Inferior parietal cortex (tissue), 1 donor: ENCODE measurements around the gene ADCY7.

Source experiments
- DNase-seq: peaks from one replicate; pipeline ENCODE4 v3.0.0-alpha.2; 2016; ENCODE audit errors: extremely low spot score

ADCY7 gene

DNA sequence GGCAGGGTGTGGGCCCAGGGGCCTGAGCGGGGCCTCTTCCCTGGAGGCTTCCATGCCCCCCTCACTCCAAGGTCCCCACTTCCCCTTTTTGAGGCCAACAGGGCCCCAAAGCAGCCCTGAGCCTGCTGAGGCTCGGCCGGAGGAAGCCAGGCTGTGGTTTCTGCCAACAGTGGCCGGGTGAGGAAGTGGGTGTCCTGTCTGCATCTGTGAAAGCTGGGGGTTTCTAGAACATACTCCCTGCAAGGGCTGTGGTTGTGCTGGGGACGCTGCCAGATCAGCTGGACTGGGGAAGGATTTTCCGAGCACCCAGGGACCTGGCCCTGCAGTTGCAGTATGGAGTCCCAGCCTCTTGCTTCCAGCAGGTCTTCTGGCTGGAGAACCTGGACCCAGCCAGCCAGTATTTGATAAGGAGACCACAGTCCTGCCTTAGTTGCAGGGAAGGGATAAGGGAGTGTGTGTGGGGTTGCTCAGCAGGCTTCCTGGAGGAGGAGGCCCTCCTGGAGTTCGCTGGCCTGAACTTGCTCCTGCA, 15.7 kb downstream of the ADCY7 start:
- peak; percentile 16 for DNase-seq

DNA sequence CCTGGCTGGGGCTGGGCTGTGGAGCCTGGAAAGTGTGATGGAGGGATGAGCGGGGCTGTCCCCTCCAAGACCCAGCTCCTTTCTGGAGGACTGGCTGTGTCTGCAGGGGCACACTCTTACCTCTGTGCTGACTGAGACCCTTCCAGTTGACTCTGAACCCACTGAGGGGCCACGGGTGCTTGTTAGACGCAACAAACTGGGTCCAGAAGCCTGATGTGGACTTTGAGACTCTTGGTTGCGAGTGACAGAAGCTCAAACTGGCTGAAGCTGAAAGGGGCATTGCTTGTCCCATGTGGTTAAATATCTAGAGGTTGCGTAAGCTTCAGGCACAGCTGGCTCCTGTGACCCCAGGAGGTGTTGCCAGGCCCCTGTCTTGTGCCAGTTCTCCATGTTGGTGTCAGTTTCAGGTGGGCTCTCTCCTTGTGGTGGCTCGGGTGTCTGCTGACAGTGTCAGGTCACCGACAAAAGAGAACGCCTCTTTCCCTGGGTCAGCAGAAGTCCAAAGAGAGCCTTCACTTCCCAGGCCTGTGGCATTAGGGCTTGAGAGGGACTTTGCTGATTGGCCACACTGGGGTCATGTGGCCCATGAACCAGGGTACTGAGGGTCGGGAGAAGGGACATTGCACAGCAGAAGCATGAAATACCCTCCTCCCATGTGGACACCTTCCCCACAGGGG, 16.7 kb downstream of the ADCY7 start:
- no peak for DNase-seq

DNA sequence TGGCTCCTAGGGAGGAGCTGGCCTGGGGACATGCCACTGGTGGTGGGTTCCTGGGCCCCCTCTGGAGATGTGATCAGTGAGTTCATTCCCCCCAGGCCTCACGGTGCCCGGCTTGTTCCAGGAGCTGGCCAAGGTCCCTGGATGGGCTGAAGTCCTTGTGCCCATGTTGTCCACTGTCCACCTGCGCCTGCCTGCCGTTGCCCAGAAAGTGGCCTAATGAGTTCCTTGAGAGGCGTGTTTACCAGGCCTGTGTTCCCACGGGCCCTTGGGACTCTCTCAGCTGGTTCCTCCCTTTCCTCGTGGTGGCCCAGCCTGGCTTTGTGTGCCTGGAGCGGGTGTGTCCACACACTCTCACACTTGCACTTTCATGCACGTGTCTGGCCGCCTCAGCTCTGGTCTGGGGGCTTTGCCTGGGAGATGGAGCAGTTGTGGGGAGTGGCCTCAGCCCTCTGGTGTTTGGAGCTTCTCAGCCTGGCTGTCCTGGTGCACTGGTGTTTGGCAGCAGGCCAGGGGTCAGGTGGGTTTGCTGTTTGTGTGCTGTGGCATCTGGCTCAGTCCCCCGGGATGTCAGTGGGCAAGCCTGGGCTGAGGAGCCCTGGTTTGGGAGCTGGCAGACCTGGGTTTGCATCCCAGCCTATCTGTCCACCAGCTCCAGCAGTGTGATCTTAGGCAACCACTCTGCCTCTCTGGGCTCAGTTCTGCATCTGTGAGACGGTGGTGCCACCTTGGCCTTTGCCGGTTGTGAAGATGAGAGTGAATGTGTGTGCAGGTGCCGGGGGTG, 18.0 kb downstream of the ADCY7 start:
- DNase-seq = no peak

DNA sequence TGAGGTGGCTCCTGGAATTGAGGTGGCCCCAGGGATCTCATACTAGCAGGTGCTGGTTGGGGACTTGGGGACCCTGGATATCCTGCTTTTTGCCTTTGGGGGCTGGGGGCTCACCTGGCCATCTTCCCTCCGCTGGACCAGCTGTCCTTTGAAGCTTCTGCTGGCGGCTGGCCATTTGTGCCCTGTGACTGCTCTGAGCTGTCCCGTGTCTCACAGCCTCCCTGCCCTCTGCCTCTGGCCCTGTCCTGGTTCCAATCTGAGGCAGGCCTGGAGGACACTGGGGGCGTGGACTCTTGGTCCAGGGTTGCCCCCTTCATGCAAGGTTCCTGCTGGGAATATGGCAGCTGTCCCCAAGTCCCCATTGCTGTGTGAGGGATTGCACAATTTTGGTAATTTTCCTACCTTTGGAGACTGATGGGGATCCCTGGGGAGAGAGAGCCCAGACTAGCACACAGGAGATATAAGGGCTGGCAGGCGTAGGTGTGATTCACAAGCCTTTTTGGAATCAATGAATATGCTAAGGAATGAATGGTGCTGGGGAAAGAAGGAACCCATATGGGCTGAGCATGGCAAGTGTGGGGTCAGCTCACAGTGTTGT, 19.2 kb downstream of the ADCY7 start:
- DNase-seq = no peak

DNA sequence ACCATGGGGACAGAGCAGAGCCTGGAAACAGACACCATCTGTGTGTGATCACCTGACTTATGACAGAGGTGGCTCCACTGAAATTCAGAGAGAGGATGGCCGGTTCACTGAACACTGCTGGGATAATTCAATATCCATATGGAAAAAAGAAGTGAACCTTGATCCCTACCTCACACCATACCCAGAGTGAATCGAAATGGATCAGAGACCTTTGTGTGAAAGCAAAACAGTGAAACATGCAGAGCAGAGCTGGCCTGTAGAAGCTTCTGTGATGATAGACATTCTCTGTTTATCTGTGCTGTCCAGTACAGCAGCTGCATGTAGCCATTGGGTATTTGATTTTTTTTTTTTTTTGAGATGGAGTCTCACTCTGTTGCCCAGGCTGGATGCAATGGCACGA, 20.3 kb downstream of the ADCY7 start:
- no peak for DNase-seq

DNA sequence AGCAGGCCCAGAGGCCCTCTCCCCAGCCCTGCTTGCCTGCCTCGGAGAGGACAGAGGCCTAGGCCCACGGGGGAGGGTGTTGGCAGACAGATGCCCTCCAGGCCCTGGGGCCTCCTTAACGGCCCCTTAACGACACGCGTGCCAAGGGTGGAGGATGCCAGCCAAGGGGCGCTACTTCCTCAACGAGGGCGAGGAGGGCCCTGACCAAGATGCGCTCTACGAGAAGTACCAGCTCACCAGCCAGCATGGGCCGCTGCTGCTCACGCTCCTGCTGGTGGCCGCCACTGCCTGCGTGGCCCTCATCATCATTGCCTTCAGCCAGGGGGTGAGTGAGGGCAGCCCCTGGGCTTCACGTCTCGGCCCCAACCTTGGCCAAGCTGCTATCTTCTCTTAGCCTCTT, 21.7 kb downstream of the ADCY7 start:
- DNase-seq = no peak

DNA sequence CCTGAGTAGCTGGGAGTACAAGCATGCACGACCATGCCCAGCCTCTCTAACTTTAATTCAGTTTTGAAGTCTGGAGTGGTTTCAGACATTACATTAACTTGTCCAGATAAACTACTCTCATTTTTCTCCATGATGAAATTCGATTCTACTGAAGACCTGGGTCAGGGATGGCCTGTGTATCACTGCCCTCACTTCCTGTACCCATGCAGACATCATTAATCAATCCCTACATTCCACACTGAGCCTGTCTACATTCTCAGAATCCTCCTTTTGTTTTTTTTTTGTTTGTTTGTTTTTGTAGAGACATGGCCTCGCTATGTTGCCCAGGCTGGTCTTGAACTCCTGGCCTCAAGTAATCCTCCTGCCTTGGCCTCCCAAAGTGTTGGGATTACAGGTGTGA, 22.6 kb downstream of the ADCY7 start:
- DNase-seq = no peak

DNA sequence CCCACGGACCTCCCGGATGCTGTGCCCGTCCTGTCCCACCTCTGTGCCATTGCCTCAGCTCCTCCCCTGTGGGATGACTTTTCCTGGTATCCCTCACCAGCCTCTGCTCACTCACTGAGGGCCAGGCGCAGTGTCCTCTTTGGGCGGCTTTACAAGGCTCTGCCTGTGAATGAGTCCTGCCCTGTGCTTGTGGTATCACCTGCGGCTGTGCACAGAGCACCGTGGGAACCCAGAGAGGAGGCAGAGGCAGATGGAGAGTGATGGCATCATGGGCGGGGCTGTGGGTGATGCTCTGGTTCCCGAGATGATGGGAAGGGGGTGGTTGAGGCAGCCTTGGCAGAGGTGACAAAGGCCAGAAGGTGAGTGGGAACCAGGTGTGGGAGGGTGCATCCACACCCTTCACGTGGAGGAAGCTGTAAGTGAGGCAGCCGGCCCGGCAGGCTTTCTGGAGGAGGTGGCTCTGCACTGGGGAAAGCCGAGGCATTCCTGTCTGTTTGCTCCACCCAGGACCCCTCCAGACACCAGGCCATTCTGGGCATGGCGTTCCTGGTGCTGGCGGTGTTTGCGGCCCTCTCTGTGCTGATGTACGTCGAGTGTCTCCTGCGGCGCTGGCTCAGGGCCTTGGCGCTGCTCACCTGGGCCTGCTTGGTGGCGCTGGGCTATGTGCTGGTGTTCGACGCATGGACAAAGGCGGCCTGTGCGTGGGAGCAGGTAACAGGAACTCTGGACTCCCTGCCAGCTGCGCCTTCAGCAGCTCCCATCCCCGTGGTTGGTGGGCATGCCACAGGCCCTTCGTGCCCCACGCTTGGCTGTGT, 23.8 kb downstream of the ADCY7 start:
- DNase-seq = no peak

DNA sequence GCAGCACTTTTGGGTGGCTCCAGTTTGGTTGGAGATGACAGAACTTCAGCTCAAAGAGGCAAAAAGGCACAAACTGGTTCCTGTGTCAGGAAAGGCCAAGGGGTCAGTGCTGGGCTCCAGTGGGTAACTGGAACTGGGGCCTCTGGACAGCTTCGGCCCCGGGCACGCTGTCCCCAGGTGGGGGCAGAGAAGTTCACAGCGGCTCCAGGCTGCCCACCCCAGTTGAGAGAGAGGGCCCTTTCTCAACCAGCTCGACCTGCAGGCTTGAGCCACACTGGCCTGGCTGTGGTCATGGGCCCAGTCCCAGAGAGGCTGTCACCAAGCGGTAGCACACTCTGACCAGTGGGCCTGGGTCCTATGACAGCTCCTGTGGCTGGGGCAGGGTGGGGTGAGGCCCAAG, 24.5 kb downstream of the ADCY7 start:
- no peak for DNase-seq

DNA sequence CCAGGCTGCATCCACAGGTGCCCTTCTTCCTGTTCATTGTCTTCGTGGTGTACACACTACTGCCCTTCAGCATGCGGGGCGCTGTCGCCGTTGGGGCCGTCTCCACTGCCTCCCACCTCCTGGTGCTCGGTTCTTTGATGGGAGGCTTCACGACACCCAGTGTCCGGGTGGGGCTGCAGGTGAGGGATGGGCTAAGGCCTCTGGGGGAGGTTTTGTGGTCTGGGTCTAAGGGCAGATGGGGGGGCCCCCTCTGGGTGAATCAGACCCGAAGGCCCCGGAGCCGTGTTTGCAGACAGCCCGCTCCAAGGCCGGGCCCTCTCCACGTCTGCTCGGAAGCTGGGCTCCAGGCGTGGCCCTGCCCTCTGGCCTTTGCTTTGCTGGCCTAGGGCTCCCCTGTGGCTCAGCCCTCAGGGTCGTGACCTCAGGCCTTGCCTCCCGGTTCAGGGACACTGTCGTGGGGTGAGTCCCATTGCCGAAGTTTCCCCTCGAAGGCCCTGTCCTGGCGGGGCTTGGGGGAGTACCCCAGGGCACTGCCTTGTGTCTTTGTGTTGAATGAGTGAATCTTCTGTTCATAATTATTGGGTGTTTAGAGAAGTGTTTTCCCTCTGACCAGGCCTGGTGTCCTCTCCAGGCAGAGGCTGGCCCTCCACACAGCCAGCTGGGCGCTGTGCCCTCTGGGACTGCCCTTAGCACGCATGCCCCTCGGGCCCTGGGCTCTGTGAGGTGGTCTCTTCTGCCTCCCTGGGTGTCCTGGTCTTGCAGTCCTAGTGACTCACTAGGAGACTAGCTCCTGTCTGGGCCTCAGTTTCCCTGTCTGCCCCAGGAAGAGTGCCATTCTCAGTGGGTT, 25.6 kb downstream of the ADCY7 start:
- DNase-seq = no peak

DNA sequence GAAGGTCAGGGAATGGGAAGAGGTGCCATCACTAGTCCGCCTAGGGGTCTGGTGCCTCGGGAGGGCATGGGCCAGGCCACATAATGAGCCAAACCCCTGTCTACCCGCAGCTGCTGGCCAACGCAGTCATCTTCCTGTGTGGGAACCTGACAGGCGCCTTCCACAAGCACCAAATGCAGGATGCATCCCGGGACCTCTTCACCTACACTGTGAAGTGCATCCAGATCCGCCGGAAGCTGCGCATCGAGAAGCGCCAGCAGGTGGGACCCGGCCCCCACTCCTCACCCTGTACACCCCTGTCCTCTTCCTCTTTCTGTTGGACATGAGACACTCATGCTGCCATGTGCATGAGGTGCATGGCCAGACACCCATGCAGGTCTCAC, 26.2 kb downstream of the ADCY7 start:
- DNase-seq = no peak

DNA sequence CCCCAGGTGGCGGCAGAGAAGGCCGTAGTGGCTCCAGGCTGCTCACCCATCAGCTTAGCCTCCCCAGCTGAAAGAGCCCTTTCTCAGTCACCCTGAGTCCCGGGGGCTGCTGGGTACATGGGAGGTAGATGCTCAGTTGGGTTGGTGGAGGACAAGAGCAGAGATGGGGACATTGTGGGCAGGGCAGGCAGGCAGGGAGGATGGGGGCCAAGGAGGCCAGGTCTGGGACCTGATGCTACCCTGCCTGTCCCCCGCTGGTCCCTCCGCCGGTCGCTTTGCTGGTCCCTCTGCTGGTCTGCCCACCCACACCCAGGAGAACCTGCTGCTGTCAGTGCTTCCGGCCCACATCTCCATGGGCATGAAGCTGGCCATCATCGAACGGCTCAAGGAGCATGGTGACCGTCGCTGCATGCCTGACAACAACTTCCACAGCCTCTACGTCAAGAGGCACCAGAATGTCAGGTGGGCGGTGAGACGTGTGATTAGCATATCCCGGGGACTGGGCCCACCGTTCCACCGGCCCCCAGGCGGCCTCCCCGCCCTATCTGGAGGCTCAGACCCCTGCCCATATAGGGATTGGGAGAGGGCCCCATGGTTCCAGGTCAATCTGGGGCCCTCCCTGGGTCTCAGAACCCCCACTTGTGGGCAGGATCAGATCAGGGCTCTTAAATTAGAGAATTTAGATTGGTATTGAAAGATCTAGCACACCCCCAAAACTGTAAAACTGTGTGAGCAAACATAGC, 26.9 kb downstream of the ADCY7 start:
- DNase-seq = no peak

DNA sequence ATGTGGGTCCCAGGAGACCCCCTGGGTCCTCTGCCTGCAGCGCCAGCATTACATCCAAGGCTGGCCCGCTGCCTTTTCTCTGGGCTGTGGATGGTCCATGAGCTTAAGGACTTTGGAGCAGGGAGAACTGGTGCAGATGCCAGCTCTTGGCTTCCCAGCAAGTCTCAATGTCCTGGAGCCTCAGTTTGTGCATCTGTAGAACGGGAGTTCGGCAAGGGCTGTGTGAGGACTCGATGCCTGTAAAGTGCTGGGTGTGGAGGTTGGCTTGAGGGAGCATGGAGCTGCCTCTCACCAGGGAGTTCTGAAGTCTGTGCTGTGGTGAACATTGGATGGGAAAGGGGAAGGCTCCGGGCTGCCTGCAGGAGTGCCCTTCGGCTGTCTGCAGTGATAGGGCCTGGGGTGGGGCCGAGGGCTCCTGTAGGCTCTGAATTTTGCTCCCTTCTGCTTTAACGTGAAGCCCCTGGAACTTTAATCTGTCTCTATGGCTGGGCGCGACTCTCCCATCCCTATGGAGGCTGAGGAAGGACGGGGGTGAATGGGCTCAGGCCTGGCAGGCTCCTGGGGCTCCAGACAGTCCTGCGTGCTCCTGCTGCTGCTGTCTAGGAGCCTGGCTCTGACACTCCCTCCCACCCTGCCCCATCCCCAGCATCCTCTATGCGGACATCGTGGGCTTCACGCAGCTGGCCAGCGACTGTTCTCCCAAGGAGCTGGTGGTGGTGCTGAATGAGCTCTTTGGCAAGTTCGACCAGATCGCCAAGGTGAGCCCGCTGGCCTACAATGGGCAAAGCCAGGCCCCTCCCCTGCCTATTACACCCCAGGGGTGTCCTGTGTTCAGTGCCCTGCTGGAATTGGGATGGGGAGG, 27.9 kb downstream of the ADCY7 start:
- no peak for DNase-seq

DNA sequence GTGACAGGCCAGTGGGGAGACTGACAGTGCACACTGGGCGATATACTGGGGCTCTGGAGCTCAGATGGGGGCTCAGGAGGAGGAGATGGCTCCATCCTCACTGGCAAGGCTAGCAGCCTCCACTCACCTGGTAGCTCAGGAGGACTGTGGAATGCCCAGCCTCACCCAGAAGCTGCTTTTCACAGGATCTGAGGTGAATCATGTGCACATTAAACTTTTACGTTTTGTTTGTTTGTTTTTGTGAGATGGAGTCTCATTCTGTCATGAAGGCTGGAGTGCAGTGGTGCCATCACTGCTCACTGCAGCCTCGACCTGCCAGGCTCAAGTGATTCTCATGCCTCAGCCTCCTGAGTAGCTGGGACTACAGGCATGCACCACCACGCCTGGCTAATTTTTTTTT, 28.6 kb downstream of the ADCY7 start:
- DNase-seq = no peak

DNA sequence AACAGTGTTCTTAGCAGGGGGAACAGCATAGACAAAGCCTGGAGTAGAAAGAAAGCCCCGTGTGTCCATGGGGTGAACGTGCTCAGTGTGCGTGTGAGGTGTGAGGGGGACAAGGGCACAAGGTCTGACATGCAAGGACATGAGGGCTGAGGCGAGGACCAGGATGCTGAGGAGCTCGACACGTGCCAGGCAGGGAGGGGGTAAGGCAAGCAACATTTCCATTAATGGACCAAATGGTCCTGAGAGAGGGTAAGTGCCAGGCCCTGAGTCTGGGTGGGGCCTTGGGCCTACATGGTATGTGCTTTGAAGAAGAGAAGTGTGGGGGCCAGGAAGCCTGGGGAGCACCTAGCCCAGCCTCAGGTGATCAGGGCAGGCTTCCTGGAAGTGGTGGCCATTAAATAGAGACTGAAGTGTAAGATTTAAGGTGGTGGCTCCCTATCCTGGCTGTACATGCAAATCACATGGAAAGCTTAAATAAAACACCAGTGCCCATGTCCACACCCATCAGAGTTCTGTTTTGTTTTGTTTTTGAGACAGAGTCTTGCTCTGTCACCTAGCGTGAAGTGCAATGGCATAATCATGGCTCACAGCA, 29.3 kb downstream of the ADCY7 start:
- no peak for DNase-seq

DNA sequence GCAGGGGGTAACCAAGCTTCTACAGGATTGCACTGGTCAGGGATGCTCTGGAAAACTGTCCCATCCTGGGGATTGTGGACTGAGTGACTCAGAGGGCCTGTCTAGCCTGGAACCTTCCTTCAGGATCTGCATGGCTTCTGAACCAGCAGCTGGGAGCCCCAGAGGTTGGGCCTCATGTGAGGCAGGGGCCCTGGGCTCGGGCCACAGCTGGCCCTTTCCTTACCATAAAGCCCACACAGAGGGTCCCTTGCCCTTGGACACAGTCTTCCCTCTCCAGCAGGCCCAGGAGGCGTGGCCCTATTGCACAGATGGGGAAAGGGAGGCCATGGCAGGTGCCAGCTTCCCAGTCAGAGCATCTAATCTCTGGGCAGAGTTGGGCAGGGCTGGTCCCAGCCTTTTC, 30.5 kb downstream of the ADCY7 start:
- no peak for DNase-seq

DNA sequence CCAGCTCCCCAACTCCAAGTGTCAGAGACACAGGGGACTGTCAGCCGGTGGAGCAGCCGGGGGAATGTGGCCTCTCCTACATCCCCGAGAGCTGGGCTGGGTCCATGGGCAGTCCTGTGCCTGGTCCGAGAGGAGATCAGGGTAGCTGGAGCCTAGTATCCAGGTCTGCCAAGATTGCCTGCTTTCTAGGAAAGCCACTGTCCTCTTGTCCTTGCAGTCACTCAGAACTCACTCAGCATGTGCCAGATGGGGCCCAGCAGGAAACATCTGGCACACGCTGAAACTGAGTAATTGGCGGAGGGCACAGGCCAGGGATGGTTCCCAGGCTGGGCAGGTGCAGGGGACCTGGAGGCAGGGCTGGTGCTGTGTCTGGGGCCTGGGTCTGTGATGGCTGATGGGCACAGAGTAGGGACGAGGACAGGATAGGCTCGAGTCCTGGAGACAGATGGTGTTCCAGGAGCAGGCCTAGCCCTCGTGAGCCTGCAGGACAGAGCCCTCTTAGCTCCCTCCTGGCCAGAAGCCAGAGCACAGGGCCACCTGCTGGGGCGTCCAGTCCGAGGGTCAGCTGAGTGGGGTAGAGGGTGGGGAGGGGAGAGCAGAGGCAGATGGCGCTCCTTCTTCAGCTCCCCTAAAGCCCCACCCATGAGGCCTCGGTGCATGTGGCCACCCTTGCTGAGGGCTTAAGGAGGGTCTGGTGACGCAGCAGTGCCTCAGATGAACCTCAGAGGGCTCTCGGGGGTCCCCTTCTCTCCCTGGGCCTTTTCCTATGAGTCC, 31.1 kb downstream of the ADCY7 start:
- no peak for DNase-seq

DNA sequence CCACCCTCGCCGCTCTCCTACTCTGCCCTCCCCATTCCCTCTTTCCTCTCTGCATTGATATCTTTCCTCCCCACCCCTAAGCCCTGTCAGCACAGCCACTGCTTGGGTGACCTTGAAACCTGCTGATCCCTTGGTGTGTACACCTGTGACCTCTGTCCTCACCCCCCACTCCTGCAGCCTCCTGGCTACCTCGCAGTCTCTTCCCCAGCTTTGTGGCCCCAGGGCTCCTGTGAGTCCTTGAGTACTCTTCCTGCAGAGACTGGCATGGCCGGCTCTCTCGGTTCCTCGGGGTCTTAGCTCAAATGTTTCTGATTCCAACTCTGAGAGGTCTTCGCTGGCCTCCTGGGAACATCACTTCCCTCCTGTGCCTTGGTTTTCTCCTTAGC, 31.7 kb downstream of the ADCY7 start:
- no peak for DNase-seq
